GM12874 (cell line): ENCODE measurements around the gene SYMPK.

Source experiments
- CTCF ChIP-seq: IDR thresholded peaks from 2 replicates; pipeline ENCODE4 v1.5.1; 2011; ENCODE audit warnings: low read depth, mild to moderate bottlenecking, control low read depth, low read length, moderate library complexity; ENCODE audit not compliant: insufficient read depth

The SYMPK gene

GRCh38 chr19:45790942-45791341 is 72.0 kb downstream of the SYMPK start:
- no peak for TF ChIP-seq CTCF

- TF ChIP-seq CTCF: no peak
These were observed 73.7 kb downstream of the SYMPK start for GRCh38 chr19:45789035-45789786.

- TF ChIP-seq CTCF: no peak
These were observed 76.4 kb downstream of the SYMPK start for GRCh38 chr19:45786533-45786894.

- TF ChIP-seq CTCF: no peak
These were observed 77.0 kb downstream of the SYMPK start for GRCh38 chr19:45785781-45786532.

GRCh38 chr19:45785097-45785496 is 77.8 kb downstream of the SYMPK start:
- no peak for TF ChIP-seq CTCF

GRCh38 chr19:45784096-45784495 is 78.9 kb downstream of the SYMPK start:
- no peak for TF ChIP-seq CTCF

- no peak for TF ChIP-seq CTCF
These were observed 79.8 kb downstream of the SYMPK start for GRCh38 chr19:45782820-45783785.
